ENCODE measurements around the gene NMNAT3. TPM values are rescaled to one million over a fixed set of nuclear protein-coding genes. Genes with fewer than 3 reads are reported as not detected.

The NMNAT3 gene
- polyA plus RNA-seq, 1 of the 3 experiments (the other 2 are of a cell fraction): not detected

- TF ChIP-seq TAF1 (IDR thresholded peaks at IDR 0.05; ENCODE audit: borderline replicate concordance, low read depth, low read length): no peak
- no peak for TF ChIP-seq TEAD4 (IDR thresholded peaks at IDR 0.05; ENCODE audit: borderline replicate concordance, insufficient read depth)
- no peak for TF ChIP-seq MEF2A (IDR thresholded peaks at IDR 0.05; ENCODE audit: borderline replicate concordance, low read depth)
- TF ChIP-seq EZH2phosphoT487 (IDR thresholded peaks at IDR 0.05; ENCODE audit: borderline replicate concordance, low read depth): no peak
- TF ChIP-seq YY1 (IDR thresholded peaks at IDR 0.05; ENCODE audit: low read depth): no peak
These were observed 151.6 kb downstream of the NMNAT3 start (continued) for GRCh38 chr3:139526146-139526545.

GRCh38 chr3:139524841-139525636 lies 152.7 kb downstream of the NMNAT3 start:
- no peak for DNase-seq
- CTCF ChIA-PET: interaction anchor here (4.9 kb wide), 1 partner anchor 36 kb away, joined by 24 read pairs; no protein-coding TSS in a partner anchor
- no peaks in the 10 kb centered on the region for H3K79me2 ChIP-seq (ENCODE audit: insufficient read depth)
- H3K4me1 ChIP-seq (ENCODE audit: control insufficient read depth in 1 of 2, insufficient read depth in 2 of 2, low read depth in 1 of 2, low read length in 1 of 2): peaks cover 0 to 22% of the 10 kb centered on the region in 2 experiments; a peak in 1 of 4 replicates
- peaks cover 0 to 7% of the 10 kb centered on the region in 2 experiments for H3K36me3 ChIP-seq (replicated peaks in 1 of 2; ENCODE audit: control insufficient read depth in 1 of 2, insufficient read depth in 2 of 2, low read length in 1 of 2)
- TF ChIP-seq CHD2 (IDR thresholded peaks at IDR 0.05; ENCODE audit: low read length, partially characterized antibody) (no peak), POLR2AphosphoS5 (IDR thresholded peaks at IDR 0.05; ENCODE audit: low read depth, low read length) (no peak), FOSL2 (IDR thresholded peaks at IDR 0.05; ENCODE audit: borderline replicate concordance, low read depth) (no peak), YY1 (IDR thresholded peaks at IDR 0.05; ENCODE audit: low read depth) (no peak), JUND (IDR thresholded peaks at IDR 0.05) (no peak), MXI1 (IDR thresholded peaks at IDR 0.05; ENCODE audit: low read depth, low read length) (no peak), PBX3 (IDR thresholded peaks at IDR 0.05) (no peak), RXRA (IDR thresholded peaks at IDR 0.05; ENCODE audit: borderline replicate concordance, low read depth) (no peak), REST (IDR thresholded peaks at IDR 0.05; ENCODE audit: low read depth, low read length) (no peak), FOXM1 (IDR thresholded peaks at IDR 0.05; ENCODE audit: low read depth) (no peak), RFX5 (IDR thresholded peaks at IDR 0.05; ENCODE audit: low read length) (no peak), IRF3 (IDR thresholded peaks at IDR 0.05; ENCODE audit: low read depth, low read length) (no peak), NFIC (IDR thresholded peaks at IDR 0.05; ENCODE audit: borderline replicate concordance) (no peak), ELF1 (IDR thresholded peaks at IDR 0.05) (no peak), EZH2phosphoT487 (IDR thresholded peaks at IDR 0.05; ENCODE audit: borderline replicate concordance, low read depth) (no peak)
- no peak overlapping the region for H2AFZ ChIP-seq (ENCODE audit: low read depth)
- H3K9ac ChIP-seq: no peak overlapping the region
- H3F3A ChIP-seq (replicated peaks; ENCODE audit: insufficient read depth): no peaks in the 10 kb centered on the region
- H3K4me3 ChIP-seq (ENCODE audit: low read depth in 2 of 2, low read length in 1 of 2): no peak overlapping the region
- H3K9me2 ChIP-seq: no peaks in the 10 kb centered on the region
- POLR2A ChIA-PET: interaction anchor here (1.3 to 2.2 kb wide), 2 partner anchors 9 to 14 kb away, joined by 3 to 9 read pairs; partner anchors contain the start of gene RBP1
- no peaks in the 10 kb centered on the region for H4K20me1 ChIP-seq (ENCODE audit: insufficient read depth)
- no peaks in the 10 kb centered on the region for H3K27me3 ChIP-seq (ENCODE audit: insufficient read depth)
- no peaks in the 10 kb centered on the region for H3K9me3 ChIP-seq
- no peak overlapping the region for H3K4me2 ChIP-seq
- 80% methylated on average over 6 of the region's 7 CpGs for WGBS (ENCODE audit: low lambda C conversion rate)
- H3K27ac ChIP-seq (ENCODE audit: low read depth in 2 of 2, low read length in 1 of 2): no peak overlapping the region
